WTC11 (cell line): ENCODE measurements around the gene OR2T1. TPM values are rescaled to one million over a fixed set of nuclear protein-coding genes. Genes with fewer than 3 reads are reported as not detected.
"Not testable (repeated sequence)": the region's sequence is repeated elsewhere in the genome, so short reads cannot be mapped to it uniquely, and the experiment has no call there.

Experiments
- ATAC-seq: fragments of 200-7000 bp; cut with Tn5 transposase; 2 replicates; pipeline ENCODE4 v1.10.0; 2021; ENCODE audit warnings: mild to moderate bottlenecking, moderate library complexity
- CTCF ChIA-PET: fragments of 300-600 bp; sonication (Branson Sonifier 250); formaldehyde crosslinking; loops from one replicate; lab custom pipeline; 2021; ENCODE audit warnings: antibody characterized with exemption; lab: Charles Lee
- POLR2A ChIA-PET: fragments of 350-600 bp; sonication (Branson Sonifier 250); formaldehyde crosslinking; loops from one replicate; lab custom pipeline; 2021; ENCODE audit warnings: antibody characterized with exemption; lab: Charles Lee
- DNase-seq: peaks from one replicate; pipeline ENCODE4 v3.0.0; 2021; ENCODE audit warnings: low spot score
- H3K27ac Mint-ChIP-seq: 2 replicates; pipeline ENCODE4 v1.8.0; 2021; ENCODE audit warnings: mixed read lengths
- H3K27me3 Mint-ChIP-seq: 2 replicates; pipeline ENCODE4 v1.8.0; 2021; ENCODE audit warnings: low read depth, mild to moderate bottlenecking, moderate library complexity, mixed read lengths
- H3K36me3 Mint-ChIP-seq: 2 replicates; pipeline ENCODE4 v1.8.0; 2021; ENCODE audit warnings: mixed read lengths
- H3K4me1 Mint-ChIP-seq: 2 replicates; pipeline ENCODE4 v1.8.0; 2022; ENCODE audit warnings: mixed read lengths
- H3K4me3 Mint-ChIP-seq: 2 replicates; pipeline ENCODE4 v1.8.0; 2021; ENCODE audit warnings: mild to moderate bottlenecking, moderate library complexity, mixed read lengths
- H3K9me3 Mint-ChIP-seq: 2 replicates; pipeline ENCODE4 v1.8.0; 2021; ENCODE audit warnings: mixed read lengths
- total RNA-seq: library from RNA; stranded (reverse); gene quantifications from 3 replicates; pipeline ENCODE4 v1.2.3, GENCODE V29; 2021

The OR2T1 gene
- total RNA-seq, 1 experiment from 2014 or later, result not detected

DNA sequence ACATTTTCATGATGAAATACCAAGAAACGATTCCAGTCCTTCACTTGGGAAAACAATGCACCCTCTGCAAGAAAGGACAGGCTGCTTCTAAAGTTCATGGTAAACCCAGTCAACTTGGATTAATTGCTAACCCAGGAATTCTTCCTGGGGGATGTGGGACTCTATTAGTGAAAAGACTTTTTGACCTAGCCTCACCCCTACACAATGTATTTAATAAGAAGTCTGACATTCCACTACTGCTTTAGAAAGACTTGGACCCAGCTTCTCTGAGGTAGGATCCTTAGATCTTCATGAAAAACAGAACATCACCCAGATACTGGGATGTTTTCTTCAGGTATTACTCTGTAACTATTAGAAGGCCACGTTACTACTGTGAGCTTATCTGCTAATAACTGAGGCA lies 42.6 kb downstream of the OR2T1 start, which contains the start of gene OR2T2:
TSS of gene OR2T2 (plus strand) at position 239 of the 400 bp plus-strand sequence. CDS start 7,161 bp downstream, outside the sequence.
- POLR2A ChIA-PET, H3K4me3 Mint-ChIP-seq, H3K27me3 Mint-ChIP-seq, H3K4me1 Mint-ChIP-seq, ATAC-seq, CTCF ChIA-PET, DNase-seq, H3K27ac Mint-ChIP-seq: not testable (repeated sequence)
- Mint-ChIP-seq H3K36me3 (peaks cover 45% of the 10 kb centered on the region), H3K9me3 (peaks cover 72% of the 10 kb centered on the region)

DNA sequence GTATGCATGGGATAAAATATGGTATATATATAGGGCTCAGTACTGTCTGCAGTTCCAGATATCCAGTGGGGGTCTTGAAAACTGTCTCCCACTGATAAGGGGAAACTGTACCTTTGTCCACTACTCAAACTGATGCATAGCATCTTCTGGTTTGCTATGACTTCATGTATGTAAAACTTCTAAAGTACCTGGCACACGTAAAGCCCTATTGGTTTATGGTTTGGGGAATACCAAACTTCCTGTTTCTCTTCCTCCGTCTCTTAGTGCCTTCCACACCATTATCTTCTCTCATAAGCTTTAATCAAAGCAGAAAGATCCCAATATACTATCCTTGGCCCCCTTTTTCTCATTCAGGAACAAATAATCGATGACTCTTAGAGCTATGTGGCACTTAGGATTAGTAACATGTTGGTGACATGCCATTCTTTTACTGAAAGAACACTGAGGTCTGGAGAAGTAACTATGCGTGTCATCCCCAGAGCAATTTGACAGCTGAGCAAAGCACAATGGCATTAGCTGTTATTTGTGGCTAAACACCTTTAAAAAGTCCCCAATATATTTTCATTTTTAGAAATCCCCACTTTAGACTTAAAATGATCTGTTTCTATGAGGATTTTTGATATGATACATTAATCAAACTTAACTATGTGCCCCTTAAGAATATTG lies 45.7 kb downstream of the OR2T1 start:
- H3K4me1 Mint-ChIP-seq, ATAC-seq, H3K27ac Mint-ChIP-seq, CTCF ChIA-PET, H3K4me3 Mint-ChIP-seq, POLR2A ChIA-PET, DNase-seq, H3K27me3 Mint-ChIP-seq: not testable (repeated sequence)
- H3K9me3 Mint-ChIP-seq, result peaks cover 50% of the 10 kb centered on the region
- H3K36me3 Mint-ChIP-seq, result peaks cover 34% of the 10 kb centered on the region

DNA sequence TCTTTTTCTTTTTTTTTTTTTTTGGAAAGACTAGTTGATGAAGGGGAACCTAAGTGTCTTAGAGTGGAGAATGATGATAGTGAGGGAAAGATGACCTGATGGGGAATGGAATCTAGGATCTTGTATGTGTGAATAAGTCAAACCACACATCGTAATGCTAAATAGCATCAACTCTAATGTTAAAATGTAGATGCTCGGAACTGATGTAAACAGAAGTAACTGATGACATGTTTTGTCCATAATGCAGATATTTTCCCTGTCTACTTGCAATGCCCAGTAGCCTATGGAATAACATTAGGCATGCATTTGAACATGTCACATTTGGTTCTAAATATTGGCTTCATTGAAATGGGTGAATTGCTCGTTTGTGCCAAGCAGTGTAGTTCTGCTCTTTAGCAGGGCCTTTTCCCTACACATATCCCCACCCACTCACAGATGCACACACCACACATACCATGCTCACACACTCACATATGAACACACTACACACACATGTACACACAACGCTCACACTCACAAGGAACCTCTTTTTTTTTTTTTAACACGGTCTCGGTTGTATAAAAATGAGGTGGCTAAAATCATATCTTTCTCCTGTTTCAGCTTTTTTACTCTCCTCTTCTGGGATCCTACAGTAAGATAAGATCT lies 47.1 kb downstream of the OR2T1 start:
- DNase-seq, H3K4me3 Mint-ChIP-seq: not testable (repeated sequence)

DNA sequence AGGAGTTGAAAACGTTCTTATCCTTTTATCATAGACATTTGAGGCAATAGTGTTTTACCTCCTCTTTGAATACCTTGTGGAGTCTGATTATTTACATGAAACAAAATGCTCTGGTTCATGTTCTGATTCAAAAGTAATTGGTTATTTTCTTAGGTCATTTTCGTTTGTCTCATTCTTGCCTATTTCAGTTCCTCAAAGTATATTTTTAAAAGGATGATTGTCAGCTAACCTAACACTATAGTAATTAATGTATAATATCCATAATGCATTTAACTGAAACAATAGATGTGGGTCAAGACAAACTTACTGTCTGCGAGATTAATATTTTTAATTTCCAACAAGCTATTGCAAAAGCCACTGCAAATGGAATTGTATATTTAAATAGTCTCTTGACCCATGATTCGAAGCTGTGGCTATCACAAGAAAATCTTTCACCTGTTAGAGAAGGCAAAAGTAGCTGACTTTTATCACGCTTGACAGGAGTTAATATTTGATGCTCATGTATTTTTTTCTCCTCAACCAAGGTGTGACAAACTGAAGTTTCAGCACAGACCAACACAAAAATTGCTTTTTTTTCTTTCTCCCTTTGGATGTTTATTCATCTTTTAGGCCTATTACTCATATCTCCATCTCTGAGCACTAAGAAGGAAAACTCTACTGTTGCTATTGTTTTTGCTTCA lies 47.8 kb downstream of the OR2T1 start:
- H3K4me1 Mint-ChIP-seq, CTCF ChIA-PET, ATAC-seq, DNase-seq, H3K4me3 Mint-ChIP-seq, POLR2A ChIA-PET, H3K27ac Mint-ChIP-seq, H3K27me3 Mint-ChIP-seq: not testable (repeated sequence)
- Mint-ChIP-seq H3K9me3 (peaks cover 34% of the 10 kb centered on the region), H3K36me3 (peaks cover 21% of the 10 kb centered on the region)

More for the DNA sequence above, 47.1 kb downstream of the OR2T1 start:
- H3K36me3 Mint-ChIP-seq, result peaks cover 24% of the 10 kb centered on the region
- CTCF ChIA-PET, H3K4me1 Mint-ChIP-seq, ATAC-seq, H3K27ac Mint-ChIP-seq, H3K27me3 Mint-ChIP-seq, POLR2A ChIA-PET: not testable (repeated sequence)
- peaks cover 38% of the 10 kb centered on the region for H3K9me3 Mint-ChIP-seq

- H3K4me3 Mint-ChIP-seq, CTCF ChIA-PET, H3K4me1 Mint-ChIP-seq, ATAC-seq, DNase-seq, H3K27ac Mint-ChIP-seq, H3K27me3 Mint-ChIP-seq, POLR2A ChIA-PET: not testable (repeated sequence)
- Mint-ChIP-seq H3K9me3 (peaks cover 26% of the 10 kb centered on the region), H3K36me3 (peaks cover 20% of the 10 kb centered on the region)
These were observed 50.8 kb downstream of the OR2T1 start for GRCh38 chr1:248453619-248454018.

GRCh38 chr1:248455045-248455444 lies 52.2 kb downstream of the OR2T1 start:
- Mint-ChIP-seq H3K36me3 (peaks cover 30% of the 10 kb centered on the region), H3K9me3 (peaks cover 35% of the 10 kb centered on the region)
- H3K4me3 Mint-ChIP-seq, POLR2A ChIA-PET, H3K27ac Mint-ChIP-seq, CTCF ChIA-PET, H3K27me3 Mint-ChIP-seq, ATAC-seq, DNase-seq, H3K4me1 Mint-ChIP-seq: not testable (repeated sequence)

DNA sequence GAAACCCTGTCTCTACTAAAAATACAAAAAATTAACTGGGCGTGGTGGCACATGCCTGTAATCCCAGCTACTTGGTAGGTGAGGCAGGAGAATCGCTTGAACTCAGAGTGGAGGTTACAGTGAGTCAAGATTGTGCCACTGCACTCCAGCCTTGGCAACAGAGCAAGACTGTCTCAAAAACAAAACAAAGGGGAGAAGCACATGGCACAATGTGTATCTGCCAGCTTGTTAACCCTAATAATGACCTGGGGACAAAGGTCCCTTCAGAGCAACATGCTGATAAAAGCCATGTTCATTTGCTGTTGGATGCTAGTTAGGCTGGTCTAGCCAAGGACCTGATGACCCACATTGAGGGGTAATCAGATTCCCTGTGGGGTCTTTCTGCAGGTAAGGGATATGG lies 53.8 kb downstream of the OR2T1 start:
- H3K4me1 Mint-ChIP-seq, ATAC-seq, H3K4me3 Mint-ChIP-seq, DNase-seq, CTCF ChIA-PET, POLR2A ChIA-PET, H3K27me3 Mint-ChIP-seq, H3K27ac Mint-ChIP-seq: not testable (repeated sequence)
- Mint-ChIP-seq H3K9me3 (peaks cover 42% of the 10 kb centered on the region), H3K36me3 (peaks cover 34% of the 10 kb centered on the region)

Other genes with a start within 250 kb of the OR2T1 start
- gene OR2M2, start 228.2 kb upstream of the OR2T1 start, total RNA-seq, result not detected in 3 replicates
- not detected in 3 replicates for gene OR2M3, start 205.8 kb upstream of the OR2T1 start, total RNA-seq
- gene OR2M4, start 171.6 kb upstream of the OR2T1 start, total RNA-seq, result not detected in 3 replicates
- not detected in 3 replicates for gene OR2T33, start 125.1 kb upstream of the OR2T1 start, total RNA-seq
- not detected in 3 replicates for gene OR2T12, start 99.6 kb upstream of the OR2T1 start, total RNA-seq
- gene OR2M7, start 78.5 kb upstream of the OR2T1 start, total RNA-seq, result not detected in 3 replicates
- not detected in 3 replicates for gene OR14C36, start 54.3 kb upstream of the OR2T1 start, total RNA-seq
- gene OR2T4, start 41.4 kb upstream of the OR2T1 start, total RNA-seq, result not detected in 3 replicates
- not detected in 3 replicates for gene OR2T6, start 27.3 kb upstream of the OR2T1 start, total RNA-seq
- gene OR2T2, start 42.6 kb downstream of the OR2T1 start, total RNA-seq, result not detected in 3 replicates
- not detected in 3 replicates for gene OR2T3, start 70.3 kb downstream of the OR2T1 start, total RNA-seq
- not detected in 3 replicates for gene OR2T5, start 85.5 kb downstream of the OR2T1 start, total RNA-seq
- gene OR2G6, start 105.0 kb downstream of the OR2T1 start, total RNA-seq, result not detected in 3 replicates
- gene OR2T29, start 159.7 kb downstream of the OR2T1 start, total RNA-seq, result not detected in 3 replicates
- gene OR2T34, start 171.7 kb downstream of the OR2T1 start, total RNA-seq, result not detected in 3 replicates
- gene OR2T10, start 194.7 kb downstream of the OR2T1 start, total RNA-seq, result not detected in 3 replicates
- gene OR2T11, start 232.0 kb downstream of the OR2T1 start, total RNA-seq, result not detected in 3 replicates
- not detected in 3 replicates for gene OR2T35, start 242.2 kb downstream of the OR2T1 start, total RNA-seq